Superior temporal gyrus (tissue), 1 donor: ENCODE data around the gene HSPA4.
"Not testable (repeated sequence)": the region's sequence is repeated elsewhere in the genome, so short reads cannot be mapped to it uniquely, and the experiment has no call there.

Experiments
- DNase-seq: peaks from one replicate; pipeline ENCODE4 v3.0.0-alpha.2; 2016; ENCODE audit errors: extremely low spot score

The HSPA4 gene

DNA sequence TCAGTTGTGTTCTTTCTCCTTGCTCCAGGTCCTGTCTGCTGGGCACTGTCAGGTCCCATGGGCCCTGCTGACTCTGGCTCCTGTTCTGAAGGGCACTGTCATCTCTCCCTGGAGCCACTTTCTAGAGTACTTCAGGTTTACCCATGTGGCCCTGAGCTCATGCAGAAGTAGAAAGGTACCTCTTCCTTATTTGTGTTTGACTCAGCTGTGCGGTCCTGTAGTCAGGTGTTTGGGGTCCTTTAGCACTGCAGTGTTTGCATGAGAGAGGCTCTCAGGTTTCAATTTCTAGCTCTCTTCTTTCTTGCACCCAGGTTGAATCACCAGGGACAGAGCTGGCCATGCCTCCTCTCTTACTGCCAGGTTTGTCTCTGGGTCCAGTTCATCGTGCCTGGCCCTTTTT is 71.5 kb downstream of the HSPA4 start:
- DNase-seq = no peak

DNA sequence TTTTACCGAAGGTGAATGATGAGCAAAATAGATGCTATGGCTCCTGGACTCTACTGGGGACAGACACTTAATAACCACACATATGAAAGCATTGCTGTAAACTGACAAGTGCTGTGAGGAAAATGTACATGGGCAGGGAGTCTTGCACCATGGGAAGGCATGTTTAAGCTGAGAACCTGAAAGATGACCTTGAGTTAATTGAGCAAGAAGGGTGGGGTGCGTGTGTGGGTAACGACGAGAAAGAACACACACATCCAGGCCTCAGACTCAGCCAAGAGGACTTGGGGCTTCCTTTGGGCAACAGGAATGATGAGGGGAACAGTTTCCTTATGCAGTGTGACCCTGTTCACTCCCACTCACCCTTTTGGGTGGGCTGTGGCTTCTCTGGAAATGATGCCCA is 73.1 kb downstream of the HSPA4 start:
- no peak for DNase-seq

DNA sequence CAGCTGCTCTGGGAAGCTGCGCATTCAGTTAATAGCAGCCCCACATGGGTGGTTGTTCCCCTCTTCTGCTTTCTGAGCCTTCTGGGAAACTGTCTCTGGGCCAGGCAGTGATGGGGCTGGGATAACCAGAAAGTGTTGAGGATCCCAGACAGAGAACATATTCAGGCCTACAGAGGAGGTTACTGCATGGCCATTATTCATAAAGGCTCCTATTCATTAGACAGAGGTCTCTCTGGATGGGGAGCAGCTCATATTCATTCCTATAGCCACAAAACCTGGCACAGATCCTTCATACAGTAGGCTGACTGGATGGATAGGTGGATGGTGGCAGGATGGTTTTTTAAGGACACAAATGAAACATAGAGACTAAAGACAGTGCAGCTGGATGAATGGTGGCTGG is 76.3 kb downstream of the HSPA4 start:
- DNase-seq = no peak

DNA sequence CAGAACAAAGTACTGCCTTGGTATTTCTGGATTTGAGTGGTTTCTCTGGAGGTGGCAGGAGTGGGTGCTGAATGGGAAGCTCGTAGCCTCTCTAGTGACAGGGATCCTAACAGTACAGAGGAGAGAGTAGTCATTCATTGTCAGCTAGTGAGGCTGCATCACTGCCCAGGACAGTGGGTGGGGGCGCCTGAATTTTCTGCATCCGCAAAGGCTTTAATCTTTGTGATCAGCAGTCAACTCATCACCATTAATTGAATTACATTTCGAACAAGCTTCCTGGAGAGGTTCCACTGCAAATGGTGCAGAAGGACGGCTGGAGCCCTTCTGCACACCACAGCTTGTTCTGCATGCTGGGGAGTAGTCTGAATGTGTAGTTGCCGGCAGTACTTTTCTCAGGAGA is 77.5 kb downstream of the HSPA4 start:
- no peak for DNase-seq

DNA sequence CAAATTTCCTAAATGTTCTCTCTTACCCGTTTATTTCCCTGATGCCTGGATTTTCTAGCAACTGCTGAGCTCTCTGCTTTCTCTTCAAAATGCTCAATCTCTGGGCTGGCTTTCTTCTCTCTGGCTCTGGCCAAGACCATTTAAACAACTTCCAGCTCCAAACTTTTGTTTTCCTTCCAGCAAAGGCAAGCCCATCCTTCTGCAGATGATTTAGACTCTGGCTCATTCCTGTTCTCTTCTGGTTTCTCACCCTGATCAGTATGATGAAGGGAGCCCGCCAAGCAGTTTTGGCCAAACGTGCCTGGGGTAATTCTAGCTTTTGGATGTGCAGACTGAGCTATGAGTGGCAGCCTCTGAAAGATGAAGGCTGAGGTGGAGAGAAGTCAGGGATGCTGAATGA is 78.1 kb downstream of the HSPA4 start:
- DNase-seq = no peak

DNA sequence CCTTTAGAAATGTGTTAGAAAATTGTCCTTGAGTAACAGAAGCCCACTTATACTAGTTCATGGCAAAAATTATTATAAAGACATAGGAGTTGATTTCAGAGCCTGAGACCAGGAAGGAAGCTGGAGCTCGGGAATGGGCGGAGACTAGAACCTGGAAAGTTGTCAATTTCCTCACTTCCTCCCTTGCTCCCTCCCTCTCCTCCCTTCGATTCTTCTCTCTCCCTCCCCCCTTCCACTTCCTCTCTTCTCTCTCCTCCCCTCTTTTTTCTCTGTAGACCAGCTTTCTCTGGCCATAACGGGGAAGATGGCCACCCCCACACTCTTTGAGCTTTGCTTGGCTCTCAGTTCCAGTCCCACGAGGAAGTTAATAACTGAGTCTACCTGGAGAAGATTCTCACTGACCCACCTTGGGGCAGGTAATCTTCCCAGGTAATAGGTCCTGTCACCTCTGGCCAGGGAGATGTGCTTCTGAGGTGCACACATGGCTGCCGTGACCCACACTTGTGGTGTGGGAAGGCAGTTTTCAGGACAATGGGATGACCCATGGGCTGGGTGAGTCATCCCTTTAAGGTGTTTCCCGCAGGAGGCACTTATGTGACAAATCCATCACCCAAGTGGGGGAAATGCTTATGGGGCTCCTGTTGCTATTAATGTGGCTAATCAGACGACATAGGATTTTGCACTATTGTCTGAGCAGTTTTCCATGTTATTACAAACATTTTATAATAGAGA is 78.7 kb downstream of the HSPA4 start:
- no peak for DNase-seq

DNA sequence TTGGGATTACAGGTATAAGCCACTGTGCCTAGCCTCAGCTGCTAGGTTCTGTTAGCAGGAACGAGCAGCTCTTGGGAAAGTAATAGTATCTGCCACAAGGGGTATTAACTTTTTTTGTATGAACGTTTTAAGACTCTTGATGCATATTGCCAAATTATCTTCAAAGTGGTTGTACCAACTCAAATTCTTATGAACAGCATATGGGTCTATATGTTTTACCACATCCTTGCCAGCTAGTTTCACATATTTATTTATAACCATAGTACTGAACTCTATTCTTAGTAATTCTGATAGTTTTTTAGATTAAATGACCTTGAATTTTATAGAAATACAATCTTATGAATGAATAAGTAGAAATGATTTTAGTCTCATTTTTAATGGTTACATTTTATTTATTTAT is 80.9 kb downstream of the HSPA4 start:
- DNase-seq = no peak

DNA sequence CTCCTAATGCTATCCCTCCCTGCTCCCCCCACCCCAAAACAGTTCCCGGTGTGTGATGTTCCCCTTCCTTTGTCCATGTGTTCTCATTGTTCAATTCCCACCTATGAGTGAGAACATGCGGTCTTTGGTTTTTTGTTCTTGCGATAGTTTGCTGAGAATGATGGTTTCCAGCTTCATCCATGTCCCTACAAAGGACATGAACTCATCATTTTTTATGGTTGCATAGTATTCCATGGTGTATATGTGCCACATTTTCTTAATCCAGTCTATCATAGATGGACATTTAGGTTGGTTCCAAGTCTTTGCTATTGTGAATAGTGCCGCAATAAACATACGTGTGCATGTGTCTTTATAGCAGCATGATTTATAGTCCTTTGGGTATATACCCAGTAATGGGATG is 81.4 kb downstream of the HSPA4 start:
- DNase-seq = not testable (repeated sequence)

DNA sequence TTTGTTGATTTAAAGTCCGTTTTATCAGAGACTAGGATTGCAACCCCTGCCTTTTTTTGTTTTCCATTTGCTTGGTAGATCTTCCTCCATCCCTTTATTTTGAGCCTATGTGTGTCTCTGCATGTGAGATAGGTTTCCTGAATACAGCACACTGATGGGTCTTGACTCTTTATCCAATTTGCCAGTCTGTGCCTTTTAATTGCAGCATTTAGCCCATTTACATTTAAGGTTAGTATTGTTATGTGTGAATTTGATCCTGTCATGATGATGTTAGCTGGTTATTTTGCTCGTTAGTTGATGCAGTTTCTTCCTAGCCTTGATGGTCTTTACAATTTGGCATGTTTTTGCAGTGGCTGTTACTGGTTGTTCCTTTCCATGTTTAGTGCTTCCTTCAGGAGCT is 85.1 kb downstream of the HSPA4 start:
- not testable (repeated sequence) for DNase-seq

DNA sequence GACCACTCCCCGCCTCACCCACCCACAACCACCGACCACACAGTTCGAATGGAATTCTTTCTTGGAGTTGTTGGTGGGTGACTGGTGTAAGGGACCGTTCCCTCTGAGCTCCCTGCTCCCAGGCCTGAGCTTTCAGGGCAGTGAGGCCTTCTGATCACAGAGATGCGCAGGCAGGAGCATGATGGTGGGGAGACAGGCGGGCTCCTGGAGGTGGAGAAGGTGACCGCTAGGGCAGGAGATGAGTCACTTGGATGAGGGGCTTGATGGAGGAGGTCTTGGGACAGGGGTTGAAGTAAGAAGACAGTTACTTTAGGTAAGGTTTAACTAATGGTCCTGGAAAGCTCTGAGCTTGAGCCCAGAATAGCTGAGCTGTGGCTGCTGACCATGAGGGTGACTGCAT is 88.5 kb downstream of the HSPA4 start:
- DNase-seq = no peak

DNA sequence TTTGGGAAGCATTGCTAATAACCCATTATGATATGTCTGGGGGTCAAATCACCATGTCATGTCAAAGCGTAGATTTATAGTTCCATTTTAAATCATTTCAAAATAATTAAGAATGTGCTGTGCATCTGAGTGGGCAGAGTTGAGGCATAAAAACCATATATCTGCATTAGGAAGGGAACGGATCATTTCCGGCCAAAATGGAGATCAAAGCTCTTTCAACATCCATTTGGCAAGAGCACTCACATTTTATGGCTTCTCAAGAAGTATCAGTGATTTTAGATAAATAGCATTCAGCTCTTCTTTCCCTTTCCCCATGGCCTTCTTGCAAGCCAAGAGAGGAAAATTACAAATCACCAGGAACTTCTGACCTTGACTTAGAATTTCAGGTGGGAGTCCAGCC is 89.9 kb downstream of the HSPA4 start:
- no peak for DNase-seq

DNA sequence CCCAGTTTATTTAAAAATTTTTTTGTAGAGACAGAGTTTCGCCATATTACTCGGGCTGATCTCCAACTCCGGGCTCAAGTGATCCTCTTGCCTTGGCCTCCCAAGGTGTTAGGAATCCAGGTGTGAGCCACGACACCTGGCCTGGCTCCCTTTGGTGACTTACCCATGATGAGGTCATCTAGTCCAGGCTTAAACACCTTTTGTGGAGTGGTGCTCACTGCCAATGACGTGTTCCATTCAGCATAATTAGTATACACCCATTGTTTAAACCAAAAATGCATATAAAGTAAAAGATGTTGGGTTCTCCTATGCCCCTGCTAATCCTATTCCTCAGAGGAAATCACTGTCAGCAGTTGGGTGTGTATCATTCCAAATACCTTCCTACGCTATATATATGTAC is 91.0 kb downstream of the HSPA4 start:
- DNase-seq = no peak

DNA sequence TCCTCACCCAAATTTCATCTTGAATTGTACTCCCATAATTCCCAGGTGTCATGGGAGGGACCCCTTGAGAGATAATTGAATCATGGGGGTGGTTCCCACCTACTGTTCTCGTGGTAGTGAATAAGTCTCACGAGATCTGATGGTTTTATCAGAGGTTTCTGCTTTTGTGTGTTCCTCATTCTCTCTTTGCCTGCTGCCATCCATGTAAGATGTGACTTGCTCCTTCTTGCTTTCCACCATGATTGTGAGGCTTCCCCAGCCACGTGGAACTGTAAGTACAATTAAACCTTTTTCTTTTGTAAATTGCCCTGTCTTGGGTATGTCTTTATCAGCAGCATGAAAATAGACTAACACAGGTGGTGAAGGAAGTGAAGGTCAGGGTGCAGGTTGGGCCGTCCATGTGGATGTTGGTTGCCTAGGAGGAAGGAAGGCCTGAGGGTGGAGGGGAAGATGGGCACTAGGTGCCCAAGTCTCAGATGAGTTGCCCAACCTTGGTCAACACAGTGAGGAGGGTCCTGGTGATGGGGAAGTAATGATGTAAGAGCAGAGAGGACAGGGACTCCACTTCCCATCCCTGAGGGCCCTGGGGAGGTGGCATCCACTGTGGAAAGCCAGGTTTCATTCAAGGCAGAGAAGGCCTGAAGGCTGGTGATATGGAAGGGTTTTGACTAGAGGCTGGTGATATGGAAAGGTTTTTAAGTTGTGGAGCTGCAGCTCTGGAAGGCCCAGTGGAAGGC is 92.6 kb downstream of the HSPA4 start:
- DNase-seq = no peak

DNA sequence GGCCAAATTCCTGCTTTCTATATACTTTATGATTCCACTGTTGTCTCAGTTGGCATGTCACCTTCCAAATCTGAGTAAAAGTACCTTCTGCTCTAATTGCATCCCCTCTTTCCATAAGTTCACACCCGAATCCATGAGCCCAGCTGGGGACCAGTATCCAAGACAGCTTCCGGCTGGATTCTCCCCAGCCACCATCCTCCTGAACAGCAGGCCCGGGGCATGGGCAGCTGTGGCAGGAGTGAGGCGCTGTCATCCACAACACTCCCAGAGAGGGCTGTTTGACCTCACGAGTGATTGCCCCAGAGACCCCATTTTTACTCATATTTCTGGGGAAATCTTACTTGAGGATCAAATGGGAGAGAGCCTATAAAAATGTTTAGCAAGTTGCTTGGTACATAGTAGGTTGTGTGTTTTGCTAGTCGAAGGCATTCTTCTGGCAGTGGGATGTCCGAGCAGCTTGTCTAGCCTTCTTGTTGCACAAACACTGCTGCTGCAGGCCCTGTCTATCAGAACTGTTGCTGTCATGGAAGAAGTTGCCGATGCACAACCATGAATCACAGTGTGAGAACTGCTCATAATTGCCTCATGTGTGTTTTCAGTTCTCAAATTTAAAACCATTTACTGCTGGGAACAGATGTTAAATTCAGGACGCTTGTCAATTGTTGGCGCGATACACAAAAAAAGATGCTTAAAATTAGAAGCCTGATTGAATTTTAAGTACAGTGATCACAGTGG is 93.8 kb downstream of the HSPA4 start:
- DNase-seq = peak; percentile 21

DNA sequence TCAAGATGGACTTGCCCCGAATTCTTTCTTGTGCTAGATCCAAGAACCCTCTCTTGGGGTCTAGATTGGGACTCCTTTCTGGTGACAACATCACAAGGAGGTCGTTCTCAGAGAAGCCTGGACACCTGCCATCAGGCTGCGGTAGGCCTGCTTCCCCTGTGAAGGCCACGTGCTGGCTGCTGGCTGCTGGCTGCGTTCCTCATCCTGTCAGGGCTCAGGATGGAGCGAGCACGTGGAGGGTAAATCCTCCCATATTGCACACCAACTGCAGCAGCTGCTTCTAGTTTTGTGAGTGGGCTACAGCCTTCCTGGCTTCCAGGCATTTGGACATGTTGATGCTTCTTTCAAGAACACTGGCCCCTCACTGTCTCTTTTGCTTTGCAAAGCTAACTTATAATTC is 95.6 kb downstream of the HSPA4 start:
- DNase-seq = no peak

DNA sequence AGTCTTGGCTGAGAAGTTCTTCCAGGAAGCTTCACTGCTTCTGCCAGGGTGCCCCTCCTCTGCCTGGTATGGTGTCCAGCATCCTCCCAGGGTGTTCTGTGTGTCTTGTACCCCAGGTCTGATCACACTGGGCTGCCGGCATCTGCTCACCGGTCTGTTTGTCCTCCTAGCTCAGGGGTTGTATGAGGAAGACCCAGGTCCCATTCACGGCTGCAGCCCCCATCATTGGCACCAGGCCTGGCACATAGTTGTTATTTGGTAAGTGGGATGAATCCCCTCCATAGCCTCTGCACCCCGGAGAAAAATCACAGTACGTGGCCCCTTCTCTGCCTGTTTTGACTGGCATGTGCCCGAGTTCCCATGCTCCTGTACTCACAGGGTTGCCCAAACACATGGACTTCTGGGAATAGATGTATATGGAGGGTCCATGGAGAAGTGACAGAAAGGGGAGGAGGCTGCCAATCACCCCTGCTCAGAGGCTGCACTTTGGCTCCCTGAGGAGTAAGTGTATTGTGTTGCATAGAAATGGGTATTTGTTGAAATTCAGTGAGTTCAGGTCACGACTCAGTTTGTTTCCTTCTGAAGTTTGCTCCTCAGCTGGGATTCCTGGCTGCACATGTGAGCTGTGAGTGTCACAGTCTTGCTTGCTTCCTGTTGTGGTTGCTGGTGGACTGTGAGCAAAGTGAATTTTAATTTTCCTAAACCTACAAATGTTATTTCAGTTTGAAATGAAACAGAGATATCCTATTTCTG is 96.2 kb downstream of the HSPA4 start:
- DNase-seq = no peak

DNA sequence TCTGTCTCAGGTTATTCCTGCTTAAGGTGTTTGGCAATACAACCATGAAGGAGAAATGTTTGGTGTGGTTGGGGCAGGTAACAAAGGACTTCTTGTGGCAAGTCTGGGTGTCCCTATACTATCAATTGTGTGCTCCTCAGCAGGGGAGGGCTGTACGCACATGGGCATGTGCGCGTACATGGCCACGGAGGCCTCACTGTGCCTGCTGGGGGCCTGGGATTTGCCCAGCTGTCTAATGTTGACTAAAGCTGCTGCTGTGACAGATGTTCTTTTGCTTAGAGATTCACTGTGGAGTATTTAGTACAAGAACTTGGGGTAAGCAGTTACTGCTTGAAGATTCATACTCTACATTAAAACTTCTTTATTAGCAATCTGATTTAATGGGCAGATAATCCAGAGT is 97.5 kb downstream of the HSPA4 start:
- no peak for DNase-seq

DNA sequence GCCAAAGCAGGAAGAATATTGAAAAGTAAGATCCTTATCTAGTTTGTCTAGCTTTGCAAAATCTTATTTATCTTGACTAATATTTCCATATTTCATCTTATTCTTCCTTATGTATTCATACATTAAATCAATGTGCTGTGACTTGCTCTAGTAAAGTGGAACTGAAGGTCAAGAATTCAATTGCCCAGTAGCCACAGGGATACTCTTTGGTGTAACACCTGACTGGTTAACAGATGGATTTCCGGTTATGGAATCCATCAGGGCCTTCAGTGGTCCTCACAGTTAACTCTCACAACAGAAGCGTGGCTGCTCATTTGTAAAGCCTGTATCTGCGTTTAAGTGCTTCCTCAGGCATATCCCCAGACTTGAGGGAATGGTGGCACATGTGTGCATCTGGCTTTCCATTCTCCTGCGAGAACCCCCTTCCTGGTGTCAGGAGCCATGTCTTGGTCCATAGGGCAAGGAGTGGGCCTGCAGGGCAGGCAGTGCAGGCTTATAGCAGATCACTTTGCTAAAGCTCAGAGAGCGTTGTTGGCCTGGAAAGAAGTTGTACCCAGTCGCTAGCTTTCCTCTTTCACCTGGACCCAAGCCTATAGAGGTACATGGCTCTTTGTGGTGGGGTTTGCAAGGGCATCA is 99.2 kb downstream of the HSPA4 start:
- no peak for DNase-seq

DNA sequence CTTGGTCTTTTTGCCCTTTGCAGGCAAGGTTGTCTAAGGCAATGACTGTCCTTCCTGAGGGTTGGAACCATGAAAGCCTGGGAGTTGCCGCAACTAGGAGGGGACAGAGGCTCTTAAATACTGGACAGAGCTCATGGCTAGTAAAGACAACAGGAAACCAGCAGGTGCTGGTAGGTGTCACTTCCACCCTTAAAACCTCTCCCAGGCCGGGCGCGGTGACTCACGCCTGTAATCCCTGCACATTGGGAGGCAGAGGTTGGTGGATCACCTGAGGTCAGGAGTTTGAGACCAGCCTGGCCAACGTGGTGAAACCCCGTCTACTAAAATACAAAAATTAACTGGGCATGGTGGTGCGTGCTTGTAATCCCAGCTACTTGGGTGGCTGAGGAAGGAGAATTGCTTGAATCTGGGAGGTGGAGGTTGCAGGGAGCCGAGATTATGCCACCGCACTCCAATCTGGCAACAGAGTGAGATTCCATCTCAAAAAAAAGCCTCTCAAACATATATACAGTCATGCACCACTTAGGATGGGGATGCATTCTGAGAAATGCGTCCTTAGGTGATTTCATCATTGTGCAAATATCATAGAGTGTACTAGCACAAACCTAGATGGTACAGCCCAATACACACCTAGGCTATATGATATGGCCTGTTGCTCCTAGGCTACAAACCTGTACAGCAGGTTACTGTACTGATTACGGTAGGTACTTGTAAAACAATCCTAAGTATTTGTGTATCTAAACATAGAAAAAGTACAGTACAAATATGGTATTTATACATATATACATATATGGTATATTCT is 102.7 kb downstream of the HSPA4 start:
- DNase-seq = no peak

DNA sequence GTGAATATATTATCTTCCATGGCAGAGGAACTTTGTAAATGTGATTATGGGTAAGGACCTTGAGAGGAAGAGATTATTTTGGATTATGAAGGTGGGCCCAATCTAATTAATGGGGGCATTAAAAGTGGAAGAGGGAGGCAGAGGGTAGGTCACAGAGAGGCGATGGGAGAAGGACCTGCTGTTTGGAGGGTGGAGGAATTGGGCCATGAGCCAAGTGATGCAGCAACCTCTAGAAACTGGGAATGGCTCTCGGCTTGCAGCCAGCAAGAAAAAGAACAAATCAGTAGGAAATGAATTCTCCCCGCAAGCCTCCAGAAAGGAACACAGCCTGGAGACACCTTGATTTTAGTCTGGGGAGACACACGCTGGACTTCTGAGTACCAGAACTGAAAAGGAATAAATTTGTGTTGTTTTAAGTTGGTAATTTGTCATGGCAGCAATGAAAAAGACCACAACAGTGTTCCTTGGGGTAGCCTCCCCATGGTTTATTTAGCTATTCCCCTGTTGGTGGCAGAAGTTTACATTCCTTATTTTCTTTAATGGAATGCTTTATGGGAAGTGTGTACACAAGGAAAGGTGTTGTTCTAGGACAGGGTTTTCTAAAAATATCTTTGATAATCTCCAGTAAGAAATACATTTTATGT is 103.6 kb downstream of the HSPA4 start:
- DNase-seq = no peak
